OCI-LY7 (cell line): ENCODE data around the gene BLOC1S4. TPM values are rescaled to one million over a fixed set of nuclear protein-coding genes. Genes with fewer than 3 reads are reported as not detected.

Source experiments
- BruUV-seq: library from RNA; stranded (reverse); fragments of 400-500 nt; replicated peaks from 2 replicates; lab custom pipeline; 2021; lab: Mats Ljungman, UMichigan
- CTCF ChIA-PET: fragments of 300-600 bp; sonication (Branson Sonifier 250); formaldehyde crosslinking; loops from one replicate; lab custom pipeline; 2022; ENCODE audit warnings: antibody characterized with exemption; ENCODE audit not compliant: unreplicated experiment; lab: Charles Lee
- POLR2A ChIA-PET: fragments of 300-600 bp; sonication (Branson Sonifier 250); formaldehyde crosslinking; loops from one replicate; lab custom pipeline; 2022; ENCODE audit warnings: antibody characterized with exemption; lab: Charles Lee
- DNase-seq: peaks from one replicate; pipeline ENCODE4 v3.0.0-alpha.2; 2015; ENCODE audit warnings: low spot score
- H2AFZ ChIP-seq: fragments of 200-600 bp; sonication (generic), shearing (Covaris generic); 2 replicates; pipeline ENCODE4 v1.6.1; 2014; ENCODE audit warnings: mild to moderate bottlenecking, antibody characterized with exemption, low read length, moderate library complexity
- H3K27ac ChIP-seq: fragments of 200-600 bp; sonication (generic); 2 replicates; pipeline ENCODE4 v1.5.1; 2014; ENCODE audit warnings: mixed run types, low read depth, mild to moderate bottlenecking, moderate library complexity, low read length, inconsistent platforms; ENCODE audit not compliant: poor library complexity, severe bottlenecking
- H3K36me3 ChIP-seq: fragments of 200-600 bp; sonication (generic); 2 replicates; pipeline ENCODE4 v1.6.1; 2014; ENCODE audit warnings: mild to moderate bottlenecking, antibody characterized with exemption, low read length, moderate library complexity, mixed read lengths; ENCODE audit not compliant: insufficient read depth
- H3K4me1 ChIP-seq: fragments of 200-600 bp; sonication (generic); 2 replicates; pipeline ENCODE4 v1.5.1; 2014; ENCODE audit warnings: mild to moderate bottlenecking, low read length; ENCODE audit not compliant: insufficient read depth, poor library complexity, severe bottlenecking
- H3K4me2 ChIP-seq: fragments of 200-600 bp; sonication (generic); 2 replicates; pipeline ENCODE4 v1.6.1; 2014; ENCODE audit warnings: mild to moderate bottlenecking, low read length
- H3K4me3 ChIP-seq: fragments of 200-600 bp; sonication (generic); 2 replicates; pipeline ENCODE4 v1.5.1; 2014; ENCODE audit warnings: mild to moderate bottlenecking, low read depth, low read length; ENCODE audit not compliant: poor library complexity, severe bottlenecking
- H3K79me2 ChIP-seq: fragments of 200-600 bp; sonication (generic); 2 replicates; pipeline ENCODE4 v1.6.1; 2016; ENCODE audit warnings: low read depth, mild to moderate bottlenecking, low read length, moderate library complexity, mixed read lengths; ENCODE audit not compliant: insufficient read depth
- H3K9me2 ChIP-seq: fragments of 200-600 bp; sonication (generic); 2 replicates; pipeline ENCODE4 v1.6.1; 2016; ENCODE audit warnings: mild to moderate bottlenecking, low read length, mixed read lengths; ENCODE audit not compliant: insufficient read depth
- H3K9me3 ChIP-seq: fragments of 200-600 bp; sonication (generic); 2 replicates; pipeline ENCODE4 v1.6.1; 2014; ENCODE audit warnings: mild to moderate bottlenecking, mixed run types, low read length, mixed read lengths
- H4K20me1 ChIP-seq: fragments of 200-600 bp; sonication (generic); 2 replicates; pipeline ENCODE4 v1.6.1; 2014; ENCODE audit warnings: mild to moderate bottlenecking, antibody characterized with exemption, low read length, moderate library complexity, mixed read lengths; ENCODE audit not compliant: insufficient read depth
- CTCF ChIP-seq: fragments of 200-600 bp; sonication (generic); conservative IDR thresholded peaks from 2 replicates; pipeline ENCODE4 v1.5.1; 2014; ENCODE audit warnings: mild to moderate bottlenecking, antibody characterized with exemption, low read length, moderate library complexity, mixed read lengths
- EZH2phosphoT487 ChIP-seq: fragments of 200-600 bp; sonication (generic); IDR thresholded peaks from 2 replicates; pipeline ENCODE4 v1.6.1; 2018; ENCODE audit warnings: low read depth, borderline replicate concordance, mild to moderate bottlenecking, mixed run types, antibody characterized with exemption, low read length, moderate library complexity, mixed read lengths
- intact Hi-C: fragments of 100-400 bp; cut with micrococcal nuclease; formaldehyde crosslinking; loops from one replicate; pipeline ENCODE4 v1.10.0; 2022; ENCODE audit not compliant: unreplicated experiment
- total RNA-seq, 2 experiments: library from RNA; depleted of rRNA in 1 of 2; stranded (reverse); fragments of >200 nt in 1 of 2; shearing (Covaris generic) in 1 of 2; gene quantifications; 2 replicates each; pipeline ENCODE4 v1.2.3, GENCODE V29; 2014 to 2022

BLOC1S4 gene
- total RNA-seq, 2 experiments from 2014 or later: 32.3 to 36.1 TPM

GRCh38 chr4:6752486-6752829, 36.5 kb downstream of the BLOC1S4 start:
- H3K4me1 ChIP-seq: no peaks in the 10 kb centered on the region
- H4K20me1 ChIP-seq: no peaks in the 10 kb centered on the region
- no peak overlapping the region for H3K4me3 ChIP-seq
- intact Hi-C loops: no loop called here
- ChIA-PET CTCF (no interaction called here), POLR2A (no interaction called here)
- H3K4me2 ChIP-seq: no peak overlapping the region
- H2AFZ ChIP-seq: no peak overlapping the region
- H3K79me2 ChIP-seq: no peaks in the 10 kb centered on the region
- H3K36me3 ChIP-seq: no peaks in the 10 kb centered on the region
- BruUV-seq: no TSS peak
- no peaks in the 10 kb centered on the region for H3K9me3 ChIP-seq
- no peaks in the 10 kb centered on the region for H3K9me2 ChIP-seq
- no peak for DNase-seq
- TF ChIP-seq CTCF (no peak), EZH2phosphoT487 (no peak)
- no peak overlapping the region for H3K27ac ChIP-seq

GRCh38 chr4:6753103-6753560, 37.2 kb downstream of the BLOC1S4 start:
- no peak overlapping the region for H3K27ac ChIP-seq
- no peak for TF ChIP-seq CTCF
- H4K20me1 ChIP-seq: no peaks in the 10 kb centered on the region
- H3K9me2 ChIP-seq: no peaks in the 10 kb centered on the region
- H3K79me2 ChIP-seq: no peaks in the 10 kb centered on the region
- no peaks in the 10 kb centered on the region for H3K4me1 ChIP-seq
- no peak for DNase-seq
- CTCF ChIA-PET: no interaction called here
- H3K4me2 ChIP-seq: no peak overlapping the region
- H2AFZ ChIP-seq: no peak overlapping the region
- no peaks in the 10 kb centered on the region for H3K9me3 ChIP-seq
- H3K4me3 ChIP-seq: no peak overlapping the region
- POLR2A ChIA-PET: no interaction called here
- intact Hi-C loops: no loop called here
- no TSS peak for BruUV-seq
- no peaks in the 10 kb centered on the region for H3K36me3 ChIP-seq

- Histone ChIP-seq H4K20me1 (no peaks in the 10 kb centered on the region), H3K79me2 (no peaks in the 10 kb centered on the region), H3K4me2 (no peak overlapping the region), H3K27ac (no peak overlapping the region), H3K4me3 (no peak overlapping the region), H2AFZ (no peak overlapping the region), H3K4me1 (no peaks in the 10 kb centered on the region), H3K36me3 (no peaks in the 10 kb centered on the region), H3K9me2 (no peaks in the 10 kb centered on the region), H3K9me3 (no peaks in the 10 kb centered on the region)
- ChIA-PET CTCF (no interaction called here), POLR2A (no interaction called here)
- intact Hi-C loops: no loop called here
- TF ChIP-seq EZH2phosphoT487 (no peak), CTCF (no peak)
- no TSS peak for BruUV-seq
- no peak for DNase-seq
Observed at GRCh38 chr4:6753891-6754290, 37.9 kb downstream of the BLOC1S4 start.
